Breast epithelium (tissue), 3 donors: ENCODE measurements around the gene DCLRE1C.

ENCODE experiments used
- CTCF ChIP-seq, 3 donors: fragments of 450-650 bp; IDR thresholded peaks; one replicate each; pipeline ENCODE4 v1.5.1; 2016 to 2017; ENCODE audit warnings: antibody characterized with exemption in 3 of 3, mild to moderate bottlenecking in 3 of 3, moderate library complexity in 3 of 3
- POLR2AphosphoS5 ChIP-seq, 3 donors: sonication (generic); formaldehyde crosslinking; IDR thresholded peaks; one replicate each; pipeline ENCODE4 v1.6.1; 2017; ENCODE audit warnings: antibody characterized with exemption in 3 of 3

GRCh38 chr10:14916600-14916999, 37.3 kb downstream of the DCLRE1C start:
- TF ChIP-seq POLR2AphosphoS5 (IDR thresholded peaks at IDR 0.05) (no peak), CTCF (IDR thresholded peaks at IDR 0.05) (no peak)
